Right hindlimb (tissue), 1 donor: ENCODE measurements around the gene SPDYC.
A peak's percentile ranks its signal among the peaks of the same experiment; 100 is the strongest.
"Not testable (repeated sequence)": the region's sequence is repeated elsewhere in the genome, so short reads cannot be mapped to it uniquely, and the experiment has no call there.

Experiments used
- DNase-seq: peaks from one replicate; pipeline ENCODE4 v3.0.0-alpha.2; 2018

Gene SPDYC

DNA sequence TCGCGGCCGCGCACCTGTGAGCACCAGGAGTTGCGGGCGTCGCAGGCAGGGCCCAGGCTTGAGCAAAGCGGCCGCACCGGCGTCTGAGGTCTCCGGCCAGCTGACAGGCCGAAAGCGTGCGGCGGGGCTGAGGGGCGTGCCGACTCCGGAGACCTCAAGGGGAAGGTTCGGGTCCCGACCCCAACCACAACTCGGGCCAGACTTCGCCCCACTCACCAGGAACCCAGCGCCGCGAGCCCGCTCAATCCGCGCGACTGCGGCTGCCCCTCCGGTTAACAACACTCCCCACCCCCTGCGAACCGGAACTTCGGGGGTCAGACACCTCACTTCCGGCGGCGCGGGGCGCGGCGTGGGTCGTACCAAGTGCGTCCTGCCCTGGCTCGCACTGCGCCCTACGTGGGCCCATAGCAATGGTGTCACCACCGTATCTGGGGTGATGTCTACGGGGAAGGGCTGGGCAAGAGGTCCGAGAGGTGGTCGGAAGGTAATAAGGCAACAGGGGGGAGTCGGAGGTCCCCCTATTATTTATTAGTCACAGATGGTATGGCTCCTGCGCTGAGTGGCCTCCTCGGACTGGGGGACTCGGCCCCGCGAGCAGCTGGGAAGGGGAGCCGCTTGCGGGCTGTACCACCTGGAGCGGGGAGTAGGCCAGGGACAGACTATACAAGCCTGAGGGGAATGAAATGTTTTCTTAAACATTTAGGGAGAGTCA is 35.6 kb upstream of the SPDYC start, which contains the start of gene SYVN1:
Gene SYVN1 (minus strand): TSS at position 280 of the 712 bp plus-strand sequence. CDS start 918 bp downstream, outside the sequence.
- DNase-seq, result peak; percentile 94

DNA sequence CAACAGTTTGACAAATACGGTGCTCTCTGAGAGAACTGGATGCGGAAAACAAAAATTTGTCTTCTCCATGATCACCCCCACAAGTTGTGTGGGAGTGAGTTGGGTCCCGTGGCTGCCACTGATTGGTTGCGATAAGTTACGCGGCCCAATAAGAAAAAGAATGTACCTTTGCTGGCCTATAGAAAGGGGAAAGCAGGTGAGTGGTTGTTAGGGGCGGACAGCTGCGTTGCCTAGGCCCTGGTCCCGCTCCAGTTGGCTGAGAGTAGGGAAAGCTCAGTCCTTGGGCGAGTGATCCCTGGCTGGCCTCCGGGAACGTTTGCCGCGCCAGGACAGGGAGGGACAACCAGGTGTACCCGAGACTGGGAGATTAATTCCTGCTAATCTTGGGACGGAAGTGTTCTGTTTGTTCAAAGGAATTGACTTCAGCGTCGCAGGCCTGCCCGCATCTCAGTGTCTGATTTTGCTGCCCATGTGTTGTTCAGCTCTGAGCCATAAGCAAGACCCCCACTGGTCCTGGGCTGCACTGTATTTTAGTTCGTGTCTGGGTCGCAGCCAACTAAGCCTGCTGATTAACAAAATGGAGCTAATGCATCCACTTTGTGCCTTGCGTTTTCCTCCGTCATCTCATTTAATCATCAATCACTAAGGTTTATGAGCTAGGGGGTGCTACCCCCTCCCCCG is 34.9 kb upstream of the SPDYC start:
- DNase-seq, result peak; percentile 95

DNA sequence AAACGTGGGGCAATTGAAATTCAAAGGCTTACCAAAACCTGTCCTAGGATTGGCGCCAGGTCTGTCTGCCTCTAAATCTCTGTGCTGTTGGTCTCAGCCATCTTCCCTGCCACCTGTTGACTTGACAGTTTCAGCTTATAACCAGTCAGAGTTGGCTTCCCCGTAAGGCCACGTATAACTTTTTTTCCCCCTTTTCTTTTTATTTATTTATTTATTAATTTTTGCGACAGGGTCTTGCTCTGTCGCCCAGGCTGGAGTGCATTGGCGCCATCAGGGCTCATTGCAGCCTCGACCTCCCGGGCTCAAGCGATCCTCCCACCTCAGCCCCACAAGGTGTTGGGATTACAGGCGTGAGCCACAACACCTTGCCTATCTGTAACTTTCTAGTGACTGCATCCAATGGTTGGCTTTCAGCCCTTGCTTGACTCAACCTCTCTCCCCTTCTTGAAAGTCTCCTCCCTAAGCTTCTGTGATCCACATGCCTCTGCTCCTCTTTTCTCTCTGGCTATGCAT is 34.3 kb upstream of the SPDYC start:
- no peak for DNase-seq

DNA sequence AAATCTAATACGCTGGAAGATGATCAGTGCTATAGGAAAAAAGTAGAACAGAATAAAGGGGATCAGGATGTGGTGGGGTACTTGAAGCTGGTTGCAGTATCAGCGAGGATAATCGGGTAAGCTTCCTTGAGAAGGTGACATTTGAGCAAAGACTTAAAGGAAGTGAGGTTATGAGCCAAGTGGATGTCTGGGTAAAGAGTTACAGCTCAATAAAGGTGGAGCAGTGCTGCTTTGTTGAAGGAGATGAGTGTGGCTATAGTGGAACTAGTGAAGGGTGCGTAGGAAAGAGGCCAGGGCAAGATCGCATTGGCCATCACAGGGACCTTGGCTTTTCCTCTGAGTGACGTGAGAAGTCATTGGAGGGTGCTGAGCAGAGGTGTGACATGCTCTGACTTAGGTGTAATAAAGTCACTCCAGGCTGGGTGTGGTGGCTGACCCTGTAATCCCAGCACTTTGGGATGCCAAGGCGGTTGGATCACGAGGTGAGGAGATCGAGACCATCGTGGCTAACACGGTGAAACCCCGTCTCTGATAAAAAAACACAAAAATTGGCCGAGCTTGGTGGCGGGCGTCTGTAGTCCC is 33.4 kb upstream of the SPDYC start:
- DNase-seq, result no peak

DNA sequence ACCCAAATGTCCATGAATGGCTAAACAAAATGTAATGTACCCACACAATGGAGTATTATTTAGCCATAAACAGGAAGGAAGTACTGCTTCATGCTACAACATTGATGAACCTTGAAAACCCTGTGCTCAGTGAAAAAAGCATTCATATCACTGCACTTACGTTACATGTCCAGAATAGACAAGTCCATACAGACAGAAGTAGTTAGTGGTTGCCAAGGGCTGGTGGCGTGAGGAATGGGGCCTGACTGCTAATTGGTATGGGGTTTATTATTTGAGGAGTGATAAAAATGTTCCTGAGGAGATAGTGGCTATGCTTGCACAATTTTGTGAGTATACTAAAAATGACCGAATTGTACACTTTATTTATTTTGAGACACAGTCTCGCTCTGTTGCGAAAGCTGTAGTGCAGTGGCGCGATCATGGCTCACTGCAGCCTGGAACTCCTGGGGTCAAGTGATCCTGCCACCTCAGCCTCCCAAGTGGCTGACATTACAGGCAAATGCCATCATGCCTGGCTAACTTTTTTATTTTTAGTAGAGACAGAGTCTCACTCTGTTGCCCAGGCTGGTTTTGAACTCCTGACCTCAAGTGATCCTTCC is 28.0 kb upstream of the SPDYC start:
- DNase-seq, result no peak

DNA sequence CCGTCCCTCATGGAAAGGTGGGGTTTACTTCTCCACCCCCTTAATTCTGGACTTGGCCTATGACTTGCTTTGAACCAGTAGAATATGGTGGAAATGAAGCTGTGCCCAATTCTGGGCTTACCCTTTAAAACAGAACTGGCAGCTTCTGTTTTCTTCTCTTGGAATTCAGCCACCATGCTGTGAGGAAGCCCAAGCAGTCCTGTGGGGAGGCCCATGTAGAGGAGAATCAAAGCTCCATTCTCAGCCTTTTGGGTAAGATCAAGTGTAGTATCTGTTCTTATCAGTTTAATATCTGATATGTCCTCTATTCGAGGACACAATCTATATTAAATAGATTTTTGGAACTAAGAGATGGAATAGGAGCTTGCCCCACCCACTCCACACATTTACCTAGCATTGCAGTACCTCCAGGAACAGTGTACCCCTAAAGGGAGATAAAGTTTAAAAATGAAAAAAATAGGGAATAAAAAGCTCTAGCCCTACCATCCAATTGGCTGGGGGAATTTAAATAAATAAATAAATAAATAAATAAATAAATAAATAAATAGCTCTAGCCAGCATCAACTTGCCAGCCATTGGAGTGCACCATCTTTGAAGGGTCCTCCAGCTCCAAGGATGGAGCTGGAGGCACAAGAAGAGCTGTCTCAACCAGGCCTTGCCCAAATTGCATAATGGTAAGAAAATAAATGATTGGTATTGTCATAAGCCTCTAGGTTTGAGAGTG is 22.5 kb upstream of the SPDYC start:
- DNase-seq, result no peak

DNA sequence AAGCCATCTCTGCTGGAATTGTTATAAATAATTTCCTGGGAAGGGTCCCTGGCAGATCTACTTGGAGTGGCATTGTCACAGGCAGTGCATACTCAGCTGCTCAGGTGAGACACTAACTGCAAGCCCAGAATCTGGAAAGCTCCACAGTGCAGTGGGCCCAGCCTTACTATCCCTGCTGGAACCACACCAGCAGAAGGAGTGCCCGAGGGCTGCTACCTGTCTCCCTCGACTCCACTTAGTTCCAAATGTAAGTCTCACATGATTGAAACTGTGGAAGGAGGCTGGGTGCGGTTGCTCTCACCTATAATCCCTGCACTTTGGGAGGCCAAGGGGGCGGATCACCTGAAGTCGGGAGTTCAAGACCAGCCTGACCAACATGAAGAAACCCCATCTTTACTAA is 21.4 kb upstream of the SPDYC start:
- no peak for DNase-seq

DNA sequence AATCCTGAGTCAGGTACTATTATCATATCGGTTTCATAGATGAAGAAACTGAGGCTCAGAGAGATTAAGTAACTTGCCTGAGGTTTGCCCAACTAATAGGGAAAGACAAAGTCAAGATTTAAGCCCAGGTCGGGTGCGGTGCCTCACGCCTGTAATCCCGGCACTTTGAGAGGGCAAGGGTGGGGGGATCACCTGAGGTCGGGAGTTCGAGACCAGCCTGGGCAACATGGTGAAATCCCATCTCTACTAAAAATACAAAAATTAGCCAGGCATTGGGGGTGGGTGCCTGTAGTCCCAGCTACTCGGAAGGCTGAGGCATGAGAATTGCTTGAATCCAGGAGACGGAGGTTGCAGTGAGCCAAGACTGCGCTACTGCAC is 19.9 kb upstream of the SPDYC start:
- DNase-seq, result not testable (repeated sequence)

DNA sequence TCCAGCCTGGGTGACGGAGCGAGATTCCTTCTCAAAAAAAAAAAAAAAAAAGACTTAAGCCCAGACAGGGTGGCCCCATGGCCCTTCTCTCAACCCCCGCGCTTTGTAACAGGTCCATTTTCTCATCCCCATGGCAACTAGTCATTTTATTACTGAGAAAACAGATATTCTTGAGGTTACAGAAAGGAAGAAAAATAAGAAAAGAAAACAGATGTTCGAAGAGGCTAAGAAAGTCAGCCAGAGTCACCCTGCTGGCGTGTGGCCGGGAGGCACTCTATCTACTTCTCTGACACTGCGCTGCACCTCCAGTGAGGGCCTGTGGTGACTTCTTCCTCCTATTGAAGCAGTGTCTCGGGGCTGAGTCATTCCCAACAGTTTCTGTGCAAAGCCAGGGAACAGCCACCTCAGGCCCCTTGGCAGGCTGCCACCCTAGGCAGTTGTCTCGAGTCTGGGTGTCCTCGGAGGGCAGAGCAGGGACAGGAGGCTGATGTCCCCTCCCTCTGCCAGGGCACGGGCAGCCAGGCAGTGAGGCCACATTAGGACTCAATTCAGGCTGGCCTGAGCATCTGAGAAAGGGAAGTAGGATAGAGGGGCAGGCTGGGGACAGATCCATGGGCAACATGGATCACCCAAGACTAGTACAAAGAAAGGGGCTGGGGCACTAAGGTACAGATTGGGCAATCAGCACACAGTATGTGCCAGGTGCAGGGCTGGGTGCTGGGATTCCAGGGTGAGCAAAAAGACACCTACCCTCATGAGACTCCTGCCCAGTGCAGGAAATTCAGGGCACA is 19.3 kb upstream of the SPDYC start:
- peak; percentile 77 for DNase-seq

DNA sequence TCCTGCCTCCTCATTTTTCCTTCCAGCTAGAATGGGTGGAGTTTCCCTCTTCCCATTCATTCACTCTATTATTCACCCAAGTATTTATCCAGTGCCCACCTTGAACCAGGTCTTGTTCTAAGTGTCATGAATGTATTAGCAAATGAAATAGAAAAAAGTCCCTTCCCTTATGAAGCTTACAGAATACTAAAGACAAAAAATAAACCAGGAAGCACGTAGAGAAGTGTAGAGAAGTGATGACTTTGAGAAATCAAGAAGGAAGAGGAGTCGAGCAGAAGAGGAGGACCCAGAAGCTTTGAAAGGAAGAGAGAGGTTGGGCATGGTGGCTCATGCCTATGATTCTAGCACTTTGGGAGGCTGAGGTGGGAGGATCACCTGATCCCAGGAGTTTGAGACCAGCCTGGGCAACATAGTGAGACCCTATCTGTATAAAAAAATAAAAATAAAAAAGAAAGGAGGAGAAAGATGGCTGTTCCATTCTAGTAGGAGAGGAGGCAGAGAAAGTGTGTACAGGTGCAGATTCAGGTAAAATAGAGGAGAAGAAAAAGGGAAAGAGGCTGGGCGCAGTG is 18.6 kb upstream of the SPDYC start:
- no peak for DNase-seq

DNA sequence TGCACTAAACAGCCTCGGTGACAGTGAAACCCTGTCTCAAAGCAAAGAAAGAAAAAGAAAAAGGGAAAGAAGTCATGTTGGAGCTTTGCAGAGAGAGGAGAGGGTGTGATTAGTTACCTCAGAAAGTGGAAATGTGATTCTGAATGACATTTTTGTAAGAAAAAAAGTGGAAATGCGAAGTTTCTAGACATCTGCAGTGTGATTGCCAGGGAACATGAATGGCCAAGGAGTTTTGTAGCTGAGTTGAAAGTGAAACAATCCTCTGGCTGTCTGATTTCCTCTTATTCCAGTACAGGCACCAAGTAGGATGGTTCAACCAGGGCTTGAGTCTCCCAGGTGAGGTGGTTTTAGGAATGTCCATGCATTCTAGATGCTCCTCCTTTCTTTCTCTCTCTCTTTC is 17.9 kb upstream of the SPDYC start:
- DNase-seq, result no peak

DNA sequence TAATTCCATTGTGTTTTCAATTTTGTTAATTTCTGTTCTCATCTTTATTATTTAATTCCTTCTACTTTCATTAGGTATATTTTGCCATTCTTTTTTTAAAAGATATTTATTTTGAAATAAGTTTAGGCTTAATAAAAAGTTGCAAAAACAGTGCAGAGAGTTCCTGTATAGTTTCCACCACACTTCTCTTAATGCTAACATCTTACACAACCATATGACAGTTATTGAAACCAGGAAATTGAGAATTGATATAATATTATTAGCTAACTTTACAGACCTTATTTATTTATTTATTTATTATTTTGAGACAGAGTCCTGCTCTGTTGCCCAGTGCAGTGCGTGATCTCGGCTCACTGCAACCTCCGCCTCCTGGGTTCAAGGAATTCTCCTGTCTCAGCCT is 13.8 kb upstream of the SPDYC start:
- DNase-seq, result no peak

DNA sequence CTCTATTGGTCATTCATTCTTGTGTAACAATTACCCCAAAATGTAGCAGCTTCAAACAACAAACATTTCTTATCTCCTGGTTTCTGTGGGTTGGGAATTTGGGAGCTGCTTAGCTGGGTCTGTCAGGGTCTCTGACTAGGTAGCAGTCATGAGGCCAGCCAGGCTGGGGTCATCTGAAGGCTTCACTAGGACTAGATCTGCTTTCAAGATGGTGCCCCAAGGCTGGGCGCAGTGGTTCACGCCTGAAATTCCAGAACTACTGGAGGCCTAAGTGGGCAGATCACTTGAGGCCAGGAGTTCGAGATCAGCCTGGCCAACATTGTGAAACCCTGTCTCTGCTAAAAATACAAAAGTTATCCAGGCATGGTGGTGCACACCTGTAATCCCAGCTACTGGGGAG is 13.1 kb upstream of the SPDYC start:
- no peak for DNase-seq

DNA sequence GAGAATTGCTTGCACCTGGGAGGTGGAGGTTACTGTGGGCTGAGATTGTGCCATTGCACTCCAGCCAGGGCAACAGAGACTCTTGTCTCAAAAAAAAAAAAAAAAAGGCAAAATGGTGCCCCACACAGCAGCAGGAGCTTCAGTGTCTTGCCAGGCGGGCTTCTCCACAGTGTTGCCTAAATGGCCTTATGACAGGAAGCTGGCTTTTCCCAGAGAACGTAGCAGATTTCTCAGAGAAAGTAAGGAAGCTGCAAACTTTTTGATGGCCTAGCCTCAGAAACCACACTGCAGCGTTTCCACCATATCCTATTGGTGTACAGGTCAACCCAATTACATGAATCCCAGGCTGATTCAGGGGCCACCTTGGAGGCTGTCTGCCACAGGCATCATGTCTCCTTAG is 12.7 kb upstream of the SPDYC start:
- DNase-seq, result no peak

DNA sequence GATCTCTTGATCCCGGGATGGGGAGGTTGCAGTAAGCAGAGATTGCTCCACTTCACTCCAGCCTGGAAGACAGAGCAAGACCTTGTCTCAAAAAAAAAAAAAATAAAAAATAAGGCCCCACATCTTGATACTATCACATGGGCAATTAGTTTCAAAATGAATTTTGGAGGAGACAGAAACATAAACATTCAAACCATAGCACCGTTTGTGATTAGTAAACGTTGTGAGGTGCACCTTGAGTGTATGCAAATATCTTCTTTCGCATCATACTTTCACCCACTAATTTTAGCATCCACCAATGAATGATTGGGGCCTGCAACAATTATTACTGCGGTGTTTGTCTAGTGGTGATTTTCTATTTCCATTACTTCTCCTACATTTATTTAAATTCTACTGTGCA is 11.0 kb upstream of the SPDYC start:
- no peak for DNase-seq

DNA sequence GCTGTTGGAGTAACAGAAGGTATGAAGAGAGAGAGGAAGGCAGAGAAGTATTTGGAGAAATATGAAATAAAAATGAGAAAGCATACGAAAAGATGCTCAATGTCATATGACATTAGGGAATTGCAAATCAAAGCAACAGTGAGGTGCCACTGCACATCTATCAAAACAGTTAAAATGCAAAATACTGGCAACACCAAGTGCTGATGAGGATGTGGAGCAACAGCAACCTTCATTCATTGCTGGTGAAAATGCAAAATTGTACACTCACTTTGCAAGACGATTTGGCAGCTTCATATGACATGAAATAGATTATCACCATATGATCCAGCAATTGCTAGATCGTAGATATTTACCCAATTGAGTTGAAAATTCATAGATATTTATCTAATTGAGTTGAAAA is 9.4 kb upstream of the SPDYC start:
- no peak for DNase-seq

DNA sequence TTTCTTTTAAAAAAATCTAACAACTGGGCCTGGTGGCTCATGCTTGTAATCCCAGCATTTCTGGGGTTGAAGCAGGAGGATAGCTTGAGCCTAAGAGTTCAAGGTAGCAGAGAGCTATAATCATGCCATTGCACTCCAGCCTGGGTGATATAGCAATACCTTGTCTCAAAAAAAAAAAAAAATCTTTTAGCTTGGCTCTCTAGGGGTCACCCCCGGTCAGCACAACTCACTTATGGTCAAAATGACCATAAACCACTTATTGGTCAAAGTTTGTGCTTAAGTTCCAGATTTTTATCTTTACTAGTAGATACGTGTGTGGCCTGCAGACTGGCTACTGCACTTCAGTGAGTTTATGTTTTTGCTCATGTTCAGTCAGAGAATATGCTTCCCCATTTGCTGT is 6.3 kb upstream of the SPDYC start:
- no peak for DNase-seq

DNA sequence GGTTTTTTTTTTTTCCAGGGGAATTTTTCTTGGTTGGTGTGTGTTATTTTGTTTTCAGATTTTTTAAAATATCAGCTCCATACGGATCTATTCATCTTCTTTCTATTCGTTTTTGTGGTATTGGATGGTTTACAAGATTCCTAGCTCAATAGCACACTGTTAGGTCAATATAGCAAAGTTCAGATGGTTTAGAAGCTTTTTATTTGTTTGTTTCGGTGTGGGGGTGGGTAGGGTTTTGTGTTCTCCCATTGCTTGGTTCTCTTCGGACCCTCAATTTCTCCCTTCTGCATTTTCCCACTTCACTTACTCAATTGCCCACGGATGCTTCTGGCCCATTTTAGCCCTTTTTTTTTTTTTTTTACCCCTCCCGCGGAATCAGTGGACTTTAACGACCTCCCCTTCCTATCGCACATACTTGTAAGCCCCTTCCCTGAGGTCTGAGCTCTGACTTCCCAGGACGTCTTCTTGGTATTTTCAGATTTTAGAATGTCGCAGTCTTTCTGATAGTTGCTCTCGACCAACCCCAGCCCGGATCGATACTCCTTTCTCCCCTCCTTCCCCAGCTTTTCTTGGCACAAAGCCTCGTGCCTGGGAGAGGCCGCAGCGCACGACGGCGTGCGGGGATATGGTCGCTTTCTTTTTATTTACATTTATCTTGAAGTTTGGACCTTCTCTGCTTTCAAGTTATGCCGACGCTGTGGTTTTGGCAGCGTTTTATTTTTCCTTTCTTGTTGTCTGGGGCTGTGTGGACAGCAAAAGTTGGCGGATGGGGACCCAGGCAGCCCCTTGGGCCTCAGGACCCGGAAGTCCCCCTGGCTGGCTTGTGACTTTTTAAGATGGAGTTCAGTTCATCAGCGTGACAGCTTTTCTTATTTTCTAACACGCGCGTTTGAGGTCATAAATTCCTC is 4.4 kb upstream of the SPDYC start:
- no peak for DNase-seq

DNA sequence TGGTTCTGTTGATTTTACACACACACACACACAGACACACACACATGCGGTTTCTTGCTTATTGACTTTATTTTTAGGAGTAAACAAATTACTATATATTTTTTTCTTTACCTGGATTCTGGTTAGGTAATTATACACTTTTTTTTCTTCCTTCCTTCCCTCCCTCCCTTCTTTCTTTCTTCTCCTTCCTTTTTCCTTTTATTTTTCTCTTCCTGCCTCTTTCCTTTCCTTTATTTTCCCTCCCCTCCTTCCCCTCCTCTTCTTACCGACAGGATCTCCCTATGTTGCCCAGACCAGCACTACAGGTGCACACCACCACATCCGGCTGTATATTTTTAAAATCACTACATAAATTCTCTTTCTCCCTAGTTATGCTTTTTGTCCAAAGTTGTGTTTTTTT is 3.1 kb upstream of the SPDYC start:
- no peak for DNase-seq

DNA sequence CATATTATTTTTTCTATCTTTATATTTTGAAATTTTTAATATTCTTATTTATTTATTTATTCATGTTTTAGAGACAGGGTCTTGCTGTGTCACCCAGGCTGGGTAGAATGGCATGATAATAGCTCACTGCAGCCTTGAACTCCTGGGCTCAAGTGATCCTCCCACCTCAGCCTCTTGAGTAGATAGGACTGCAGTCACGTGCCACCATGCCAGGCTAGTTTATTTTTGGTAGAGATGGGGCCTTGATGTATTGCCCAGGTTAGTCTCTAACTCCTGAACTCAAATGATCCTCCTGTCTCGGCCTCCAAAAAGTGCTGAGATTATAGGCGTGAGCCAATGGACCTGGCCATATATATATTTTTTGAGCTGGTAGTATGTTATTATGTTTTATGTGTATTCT is 2.4 kb upstream of the SPDYC start:
- DNase-seq, result no peak

DNA sequence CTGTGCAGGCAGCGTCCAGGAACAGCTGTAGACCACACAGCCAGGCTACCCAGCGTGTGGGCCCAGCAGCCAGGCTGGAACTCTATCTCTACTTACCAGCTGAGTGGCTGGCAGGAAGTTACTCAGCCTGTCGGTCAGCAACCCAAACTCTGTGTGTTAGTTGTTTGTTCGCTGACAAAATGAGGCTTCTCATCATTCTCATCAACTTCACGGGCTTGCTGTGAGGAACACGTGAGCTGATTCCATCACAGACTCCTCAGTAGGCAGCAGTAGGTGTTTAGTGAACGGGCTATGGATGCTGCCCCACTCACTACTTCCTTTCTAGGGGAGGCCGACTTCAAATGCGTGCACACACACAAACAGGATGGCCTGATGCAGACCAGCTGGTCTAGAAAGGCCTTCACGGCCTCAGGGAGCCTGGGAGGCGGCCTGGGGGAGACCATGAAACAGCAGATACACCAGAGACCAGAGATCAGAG is 830 bp upstream of the SPDYC start:
- DNase-seq, result no peak
